ENCODE results near the gene PHEX. TPM values are rescaled to one million over a fixed set of nuclear protein-coding genes. Genes with fewer than 3 reads are reported as not detected.

Gene PHEX
- total and polyA plus RNA-seq, 2 experiments from 2014 or later: 0.05 to 0.21 TPM

GRCh38 chrX:22135171-22135711 is 103.1 kb downstream of the PHEX start (continued):
- TF ChIP-seq ZNF462 (CRISPR knock-in tag; IDR thresholded peaks at IDR 0.05): no peak
- TF ChIP-seq ZNF331 (CRISPR knock-in tag; IDR thresholded peaks at IDR 0.05; ENCODE audit: low read depth): no peak

GRCh38 chrX:22135994-22136684 is 104.0 kb downstream of the PHEX start:
- Histone ChIP-seq H3K79me2 (replicated peaks; ENCODE audit: insufficient read depth) (no peaks in the 10 kb centered on the region), H3K4me2 (no peak overlapping the region), H3K36me3 (ENCODE audit: insufficient read depth) (no peaks in the 10 kb centered on the region), H3F3A (replicated peaks; ENCODE audit: low read depth) (no peaks in the 10 kb centered on the region), H2AFZ (no peak overlapping the region), H3K4me1 (ENCODE audit: insufficient read depth) (no peaks in the 10 kb centered on the region), H3K27me3 (ENCODE audit: insufficient read depth) (no peaks in the 10 kb centered on the region), H3K27ac (ENCODE audit: low read depth) (no peak overlapping the region), H3K9me2 (ENCODE audit: insufficient read depth) (no peaks in the 10 kb centered on the region), H3K4me3 (no peak overlapping the region), H4K20me1 (replicated peaks; ENCODE audit: insufficient read depth) (no peaks in the 10 kb centered on the region)
- DNase-seq (ENCODE audit: low spot score) (peak; percentile 60), ATAC-seq (peak; percentile 56)
- Mint-ChIP-seq H3K4me3 (no peak overlapping the region; the same call in 2 of the 3 replicates), H3K27me3 (ENCODE audit: insufficient read depth, low read depth, poor library complexity) (peaks cover 2% of the 10 kb centered on the region), H3K9me3 (no peaks in the 10 kb centered on the region), H3K27ac (peak overlapping the region; percentile 49; the same call in 1 of the 2 replicates), H3K36me3 (ENCODE audit: low read depth) (no peaks in the 10 kb centered on the region), H3K4me1 (peaks cover 16% of the 10 kb centered on the region)
- peak; percentile 59 to 66 for TF ChIP-seq CTCF (conservative IDR thresholded peaks at IDR 0.05; ENCODE audit: low read depth in 2 of 2)
- TF ChIP-seq ZNF462 (CRISPR knock-in tag; IDR thresholded peaks at IDR 0.05): no peak
